ENCODE measurements around the gene LPIN1. TPM values are rescaled to one million over a fixed set of nuclear protein-coding genes. Genes with fewer than 3 reads are reported as not detected.

The LPIN1 gene
- total RNA-seq, 2 donors from 2014 or later, result 15.0 to 47.5 TPM

- no peak for DNase-seq
- H3K9me3 ChIP-seq, result no peaks in the 10 kb centered on the region
- no peak for TF ChIP-seq POLR2A (IDR thresholded peaks at IDR 0.05)
- TF ChIP-seq, protein P1, sequence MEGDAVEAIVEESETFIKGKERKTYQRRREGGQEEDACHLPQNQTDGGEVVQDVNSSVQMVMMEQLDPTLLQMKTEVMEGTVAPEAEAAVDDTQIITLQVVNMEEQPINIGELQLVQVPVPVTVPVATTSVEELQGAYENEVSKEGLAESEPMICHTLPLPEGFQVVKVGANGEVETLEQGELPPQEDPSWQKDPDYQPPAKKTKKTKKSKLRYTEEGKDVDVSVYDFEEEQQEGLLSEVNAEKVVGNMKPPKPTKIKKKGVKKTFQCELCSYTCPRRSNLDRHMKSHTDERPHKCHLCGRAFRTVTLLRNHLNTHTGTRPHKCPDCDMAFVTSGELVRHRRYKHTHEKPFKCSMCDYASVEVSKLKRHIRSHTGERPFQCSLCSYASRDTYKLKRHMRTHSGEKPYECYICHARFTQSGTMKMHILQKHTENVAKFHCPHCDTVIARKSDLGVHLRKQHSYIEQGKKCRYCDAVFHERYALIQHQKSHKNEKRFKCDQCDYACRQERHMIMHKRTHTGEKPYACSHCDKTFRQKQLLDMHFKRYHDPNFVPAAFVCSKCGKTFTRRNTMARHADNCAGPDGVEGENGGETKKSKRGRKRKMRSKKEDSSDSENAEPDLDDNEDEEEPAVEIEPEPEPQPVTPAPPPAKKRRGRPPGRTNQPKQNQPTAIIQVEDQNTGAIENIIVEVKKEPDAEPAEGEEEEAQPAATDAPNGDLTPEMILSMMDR (IDR thresholded peaks at IDR 0.05), result no peak
- H3K4me3 ChIP-seq, result no peak overlapping the region
- H3K4me1 ChIP-seq, result peaks cover 10% of the 10 kb centered on the region
- no peak for ATAC-seq
- peaks cover 0 to 13% of the 10 kb centered on the region in 2 donors for H3K36me3 ChIP-seq (replicated peaks in 1 of 2; ENCODE audit: insufficient read depth in 1 of 2, low read depth in 2 of 2)
- 40 to 41% methylated on average over 4 of the region's 4 CpGs for WGBS, 2 donors
- no peaks in the 10 kb centered on the region for H3K27me3 ChIP-seq
- H3K27ac ChIP-seq, result no peak overlapping the region
- intact Hi-C loops (cut with DNase I), result loop anchor here (5.0 kb wide), 1 partner anchor 91 kb away; no protein-coding TSS in a partner anchor
These were observed 32.0 kb downstream of the LPIN1 start for GRCh38 chr2:11778416-11778815.

- Histone ChIP-seq H3K9me3 (no peaks in the 10 kb centered on the region), H3K27me3 (no peaks in the 10 kb centered on the region), H3K36me3 (replicated peaks in 1 of 2; ENCODE audit: insufficient read depth in 1 of 2, low read depth in 2 of 2) (peaks cover 0 to 13% of the 10 kb centered on the region in 2 donors), H3K27ac (no peak overlapping the region), H3K4me1 (peaks cover 10% of the 10 kb centered on the region), H3K4me3 (no peak overlapping the region)
- no peak for TF ChIP-seq POLR2A (IDR thresholded peaks at IDR 0.05)
- TF ChIP-seq, protein P1 (IDR thresholded peaks at IDR 0.05), result peak; percentile 91 to 96 (median 94)
- 17 to 18% methylated on average over 23 of the region's 23 CpGs for WGBS, 2 donors
- intact Hi-C loops (cut with DNase I), result loop anchor here (5.0 kb wide), 1 partner anchor 92 kb away; no protein-coding TSS in a partner anchor
- DNase-seq (peak; percentile 70 to 84 (median 76)), ATAC-seq (peak; percentile 87)
These were observed 32.7 kb downstream of the LPIN1 start for GRCh38 chr2:11778923-11779757.

GRCh38 chr2:11781602-11782001, 35.2 kb downstream of the LPIN1 start:
- 93 to 96% methylated on average over 3 of the region's 3 CpGs for WGBS, 2 donors
- intact Hi-C loops (cut with DNase I), result no loop called here
- no peak overlapping the region for H3K4me3 ChIP-seq
- ATAC-seq (no peak), DNase-seq (no peak)
- no peaks in the 10 kb centered on the region for H3K27me3 ChIP-seq
- peaks cover 0 to 13% of the 10 kb centered on the region in 2 donors for H3K36me3 ChIP-seq (replicated peaks in 1 of 2; ENCODE audit: insufficient read depth in 1 of 2, low read depth in 2 of 2)
- no peak for TF ChIP-seq POLR2A (IDR thresholded peaks at IDR 0.05)
- TF ChIP-seq, protein P1 (IDR thresholded peaks at IDR 0.05), result no peak
- no peaks in the 10 kb centered on the region for H3K9me3 ChIP-seq
- H3K4me1 ChIP-seq, result peaks cover 10% of the 10 kb centered on the region
- no peak overlapping the region for H3K27ac ChIP-seq

- Histone ChIP-seq H3K27me3 (no peaks in the 10 kb centered on the region), H3K4me3 (no peak overlapping the region), H3K9me3 (no peaks in the 10 kb centered on the region), H3K36me3 (replicated peaks in 1 of 2; ENCODE audit: insufficient read depth in 1 of 2, low read depth in 2 of 2) (peaks cover 0 to 15% of the 10 kb centered on the region in 2 donors), H3K4me1 (peaks cover 2% of the 10 kb centered on the region), H3K27ac (no peak overlapping the region)
- TF ChIP-seq, protein P1 (IDR thresholded peaks at IDR 0.05), result no peak
- ATAC-seq, result no peak
- no peak for DNase-seq
- intact Hi-C loops (cut with DNase I), result no loop called here
- WGBS, 2 donors, result 92 to 93% methylated on average over 9 to 10 of the region's 10 CpGs
These were observed 37.8 kb downstream of the LPIN1 start for GRCh38 chr2:11784280-11784679.
